ENCODE measurements around the gene SCN8A. TPM values are rescaled to one million over a fixed set of nuclear protein-coding genes. Genes with fewer than 3 reads are reported as not detected.

The SCN8A gene
- total RNA-seq, 1 donor from 2014 or later: 2.0 TPM

- intact Hi-C loops (cut with DNase I): no loop called here
- DNase-seq (ENCODE audit: low spot score in 2 of 2): no peak
- Histone ChIP-seq H3K27ac (no peak overlapping the region), H3K27me3 (no peaks in the 10 kb centered on the region), H3K4me3 (no peak overlapping the region), H3K4me1 (no peaks in the 10 kb centered on the region), H3K36me3 (no peaks in the 10 kb centered on the region), H3K9me3 (no peaks in the 10 kb centered on the region)
- no peak for TF ChIP-seq CTCF (IDR thresholded peaks at IDR 0.05)
Measured at GRCh38 chr12:51702587-51702986, 111.6 kb downstream of the SCN8A start.

GRCh38 chr12:51705450-51705849 is 114.4 kb downstream of the SCN8A start:
- Histone ChIP-seq H3K4me3 (no peak overlapping the region), H3K27me3 (no peaks in the 10 kb centered on the region), H3K9me3 (no peaks in the 10 kb centered on the region), H3K27ac (no peak overlapping the region), H3K4me1 (no peaks in the 10 kb centered on the region), H3K36me3 (no peaks in the 10 kb centered on the region)
- intact Hi-C loops (cut with DNase I): no loop called here
- TF ChIP-seq CTCF (IDR thresholded peaks at IDR 0.05): no peak
- no peak for DNase-seq (ENCODE audit: low spot score in 2 of 2)

- Histone ChIP-seq H3K4me1 (no peaks in the 10 kb centered on the region), H3K27me3 (no peaks in the 10 kb centered on the region), H3K27ac (no peak overlapping the region), H3K36me3 (no peaks in the 10 kb centered on the region), H3K9me3 (no peaks in the 10 kb centered on the region), H3K4me3 (no peak overlapping the region)
- no peak for DNase-seq (ENCODE audit: low spot score in 2 of 2)
- intact Hi-C loops (cut with DNase I): no loop called here
- TF ChIP-seq CTCF (IDR thresholded peaks at IDR 0.05): no peak
Measured at GRCh38 chr12:51706206-51706605, 115.2 kb downstream of the SCN8A start.

- Histone ChIP-seq H3K36me3 (no peaks in the 10 kb centered on the region), H3K9me3 (no peaks in the 10 kb centered on the region), H3K27me3 (no peaks in the 10 kb centered on the region), H3K27ac (no peak overlapping the region), H3K4me1 (no peaks in the 10 kb centered on the region), H3K4me3 (no peak overlapping the region)
- DNase-seq (ENCODE audit: low spot score in 2 of 2): no peak
- TF ChIP-seq CTCF (IDR thresholded peaks at IDR 0.05): no peak
- intact Hi-C loops (cut with DNase I): no loop called here
Measured at GRCh38 chr12:51714666-51715065, 123.6 kb downstream of the SCN8A start.

GRCh38 chr12:51717326-51717925 is 126.4 kb downstream of the SCN8A start:
- Histone ChIP-seq H3K27ac (no peak overlapping the region), H3K4me3 (no peak overlapping the region), H3K27me3 (no peaks in the 10 kb centered on the region), H3K36me3 (no peaks in the 10 kb centered on the region), H3K9me3 (no peaks in the 10 kb centered on the region), H3K4me1 (no peaks in the 10 kb centered on the region)
- no peak for TF ChIP-seq CTCF (IDR thresholded peaks at IDR 0.05)
- DNase-seq (ENCODE audit: low spot score in 2 of 2): no peak
- intact Hi-C loops (cut with DNase I): no loop called here
